T-helper 1 cell (primary cell): ENCODE data around the gene CHAF1B.

Source experiments
- DNase-seq, 5 donors: peaks; one replicate each; pipeline ENCODE4 v3.0.0-alpha.2; 2012 to 2020

Gene CHAF1B

GRCh38 chr21:36428761-36429432, 43.7 kb downstream of the CHAF1B start:
- no peak for DNase-seq

- DNase-seq, result peak in 4 of 5 donors; percentile 12 to 75 (median 18)
These were observed 44.9 kb downstream of the CHAF1B start for GRCh38 chr21:36429947-36430546.

DNA sequence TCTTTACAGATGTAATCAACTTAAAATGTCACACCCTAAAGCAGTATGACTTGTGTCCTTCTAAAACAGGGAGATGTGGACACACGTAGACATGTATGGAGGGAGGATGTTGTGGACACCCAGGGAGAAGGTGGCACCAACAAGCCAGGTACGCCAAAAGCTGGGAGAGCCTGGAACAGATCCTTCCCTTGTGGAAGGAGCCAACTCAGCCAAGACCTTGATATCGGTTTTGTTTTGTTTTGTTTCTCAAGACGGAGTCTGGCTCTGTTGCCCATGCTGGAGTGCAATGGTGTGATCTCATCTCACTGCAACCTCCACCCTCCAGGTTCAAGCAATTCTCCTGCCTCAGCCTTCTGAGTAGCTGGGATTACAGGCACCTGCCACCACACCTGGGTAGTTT, 45.6 kb downstream of the CHAF1B start:
- no peak for DNase-seq

DNA sequence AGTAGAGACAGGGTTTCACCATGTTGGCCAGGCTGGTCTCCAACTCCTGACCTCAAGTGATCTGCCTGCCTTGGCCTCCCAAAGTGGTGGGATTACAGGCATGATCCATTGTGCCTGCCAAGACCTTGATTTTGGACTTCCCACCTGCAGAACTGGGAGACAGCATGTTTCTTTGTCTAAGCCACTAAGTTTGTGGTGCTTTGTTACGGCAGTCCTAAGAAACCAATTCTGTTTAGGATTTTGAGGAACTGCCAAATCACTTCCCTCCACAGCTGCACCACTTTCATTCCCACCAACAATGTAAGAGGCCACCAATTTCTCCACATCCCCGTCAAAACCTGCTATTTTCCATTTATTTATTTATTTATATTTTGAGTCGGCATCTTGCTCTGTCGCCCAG, 46.1 kb downstream of the CHAF1B start:
- no peak for DNase-seq

GRCh38 chr21:36433059-36433709, 48.0 kb downstream of the CHAF1B start:
- no peak for DNase-seq

GRCh38 chr21:36434144-36434543, 49.0 kb downstream of the CHAF1B start:
- no peak for DNase-seq

DNA sequence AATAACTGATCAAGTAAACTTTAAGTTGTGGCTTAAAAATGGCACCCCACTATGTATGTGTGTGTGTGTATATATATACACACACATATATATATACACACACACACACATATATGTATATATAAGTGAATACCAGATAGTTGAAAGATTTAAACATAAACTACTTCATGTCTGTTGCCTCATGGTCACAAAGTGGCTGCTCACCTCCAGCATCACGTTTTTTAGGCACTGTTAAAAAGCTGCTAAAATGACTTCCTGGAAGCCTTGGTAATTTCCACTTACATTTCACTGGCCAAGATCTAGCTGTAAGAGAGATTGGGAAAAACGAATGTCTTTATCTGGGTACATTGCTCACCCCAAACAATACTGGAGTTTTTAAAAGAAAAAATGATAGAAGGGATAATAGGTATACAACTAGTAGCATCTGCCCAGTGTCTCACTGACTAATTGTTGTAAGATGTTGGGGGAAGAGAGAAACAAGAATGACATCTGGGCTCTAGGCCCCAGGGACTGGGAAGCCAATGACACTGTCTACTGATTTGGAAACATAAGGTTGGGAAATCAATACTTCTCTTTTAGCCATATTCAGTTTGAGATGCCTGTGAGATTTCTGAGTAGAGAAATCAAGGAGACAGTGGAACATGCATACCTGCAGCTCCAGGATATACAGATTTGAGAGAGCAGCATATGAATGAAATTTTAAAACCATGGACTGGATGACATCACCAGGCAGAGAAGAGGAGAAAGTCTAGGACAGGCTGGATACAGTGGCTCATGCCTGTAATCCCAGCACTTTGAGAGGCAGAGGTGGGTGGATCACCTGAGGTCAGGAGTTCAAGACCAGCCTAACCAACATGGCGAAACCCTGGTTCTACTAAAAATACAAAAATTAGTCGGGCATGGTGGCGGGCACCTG, 51.9 kb downstream of the CHAF1B start:
- DNase-seq, result no peak

GRCh38 chr21:36437745-36438128, 52.5 kb downstream of the CHAF1B start:
- DNase-seq, result no peak

DNA sequence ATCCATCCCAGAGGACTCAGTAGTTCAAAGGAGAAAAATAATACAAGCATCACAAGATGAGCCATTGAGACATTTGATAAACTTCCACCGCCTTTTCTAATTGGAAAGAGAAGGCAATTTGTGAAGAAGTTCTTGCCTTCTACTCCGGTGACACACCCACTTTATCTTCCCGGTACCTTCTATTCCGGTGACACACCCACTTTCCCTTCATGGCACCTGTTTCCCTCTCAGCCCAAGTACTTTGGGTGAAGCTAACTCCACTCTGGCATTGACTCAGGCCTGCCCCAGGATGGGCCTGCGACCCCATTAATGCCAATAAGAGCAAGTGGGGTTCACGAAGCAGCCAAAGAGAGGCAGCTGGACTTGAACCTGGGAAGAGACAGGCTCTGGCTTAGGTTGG, 56.5 kb downstream of the CHAF1B start:
- DNase-seq, result no peak

GRCh38 chr21:36446301-36446700, 61.1 kb downstream of the CHAF1B start:
- no peak for DNase-seq

- no peak for DNase-seq
These were observed 65.3 kb downstream of the CHAF1B start for GRCh38 chr21:36450511-36450910.

- no peak for DNase-seq
These were observed 66.3 kb downstream of the CHAF1B start for GRCh38 chr21:36451506-36451905.

DNA sequence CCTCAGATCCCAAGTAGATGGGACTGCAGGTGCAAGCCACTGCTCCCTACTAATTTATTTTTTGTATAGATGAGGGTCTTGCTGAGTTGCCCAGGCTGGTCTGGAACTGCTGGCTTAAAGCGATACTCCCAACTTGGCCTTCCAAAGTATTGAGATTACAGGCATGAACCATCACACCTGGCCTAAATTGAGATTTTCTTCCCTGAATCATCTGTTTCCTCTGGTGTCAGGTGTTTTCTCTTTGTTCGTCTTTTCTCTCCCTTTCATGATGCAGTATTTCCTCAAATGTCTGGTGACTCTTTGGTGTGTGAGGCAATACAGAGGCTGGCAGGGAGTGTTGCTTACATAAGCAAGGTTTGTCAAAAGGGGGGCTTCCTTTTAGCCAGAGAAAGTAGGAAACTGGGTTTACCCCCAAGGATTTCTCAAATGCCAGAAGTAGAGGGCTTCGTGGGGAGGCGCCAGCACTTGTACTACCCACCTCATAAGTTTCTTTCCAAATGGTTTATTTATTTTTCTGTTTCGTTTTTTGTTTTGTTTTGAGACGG, 67.2 kb downstream of the CHAF1B start:
- DNase-seq, result no peak

- no peak for DNase-seq
These were observed 68.9 kb downstream of the CHAF1B start for GRCh38 chr21:36454093-36454531.

- DNase-seq, result no peak
These were observed 69.5 kb downstream of the CHAF1B start for GRCh38 chr21:36454706-36455105.

DNA sequence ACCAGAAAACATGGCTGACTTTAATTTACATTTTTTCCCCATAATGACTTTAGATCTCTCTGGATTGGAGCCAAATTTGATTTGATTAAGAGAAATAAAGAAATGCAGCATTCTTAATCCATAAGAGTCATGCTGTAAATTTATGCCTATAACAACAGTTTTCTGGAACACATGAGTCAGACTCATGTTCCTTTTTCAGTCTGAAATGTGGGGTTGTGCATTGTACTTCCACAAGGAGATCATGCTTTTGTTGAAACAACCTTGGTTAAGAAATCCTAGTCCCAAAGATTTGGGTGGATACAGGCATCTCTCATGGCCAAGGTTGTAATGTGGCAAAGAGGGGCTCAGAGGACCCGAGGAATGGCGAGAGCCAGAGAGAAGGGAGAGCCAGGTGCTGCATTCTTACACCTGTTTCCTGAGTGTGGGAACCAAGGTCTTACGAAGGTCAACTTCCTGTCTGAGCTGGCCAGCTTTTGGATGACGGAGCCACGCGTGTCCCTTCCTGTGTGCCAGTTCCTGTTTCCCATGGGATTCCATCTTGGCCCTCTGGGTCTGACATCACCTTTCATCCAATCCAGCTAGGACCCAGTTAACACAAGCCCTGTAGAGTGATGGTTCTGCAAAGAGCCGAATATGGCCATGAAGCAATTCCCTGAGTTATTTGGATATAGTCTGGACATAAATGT, 71.7 kb downstream of the CHAF1B start:
- no peak for DNase-seq

- DNase-seq, result no peak
These were observed 73.9 kb downstream of the CHAF1B start for GRCh38 chr21:36459098-36459497.

GRCh38 chr21:36460866-36461265, 75.7 kb downstream of the CHAF1B start:
- no peak for DNase-seq

DNA sequence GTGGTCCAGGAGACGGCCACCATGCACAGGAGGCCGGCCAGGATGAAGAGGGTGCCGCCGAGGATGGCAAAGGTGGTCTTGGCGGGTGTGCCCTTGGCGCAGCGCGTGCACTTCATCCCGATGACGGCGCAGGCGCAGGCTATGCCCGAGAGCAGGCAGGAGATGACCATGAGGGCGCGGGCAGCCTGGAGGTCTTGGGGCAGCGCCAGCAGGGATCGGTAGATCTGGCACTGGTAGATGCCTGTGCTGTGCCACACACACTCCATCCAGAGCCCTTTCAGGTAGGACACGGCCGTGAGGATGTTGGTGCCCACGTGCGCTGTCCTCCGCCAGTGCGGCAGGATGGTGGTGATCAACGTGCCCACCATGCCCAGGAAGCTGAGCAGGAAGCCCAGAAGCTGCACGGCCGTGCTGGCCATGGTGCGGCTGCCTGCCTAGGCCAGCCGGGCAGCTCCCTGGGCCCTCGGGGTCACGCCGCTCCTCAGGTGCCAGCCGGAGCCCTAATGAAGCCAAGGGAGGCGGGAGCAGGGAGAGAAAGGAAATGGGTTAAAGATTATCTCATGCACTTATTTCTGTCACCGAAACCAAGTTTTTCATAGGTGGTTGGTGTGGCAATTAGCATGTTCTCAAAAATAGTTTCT, 76.2 kb downstream of the CHAF1B start:
- no peak for DNase-seq

DNA sequence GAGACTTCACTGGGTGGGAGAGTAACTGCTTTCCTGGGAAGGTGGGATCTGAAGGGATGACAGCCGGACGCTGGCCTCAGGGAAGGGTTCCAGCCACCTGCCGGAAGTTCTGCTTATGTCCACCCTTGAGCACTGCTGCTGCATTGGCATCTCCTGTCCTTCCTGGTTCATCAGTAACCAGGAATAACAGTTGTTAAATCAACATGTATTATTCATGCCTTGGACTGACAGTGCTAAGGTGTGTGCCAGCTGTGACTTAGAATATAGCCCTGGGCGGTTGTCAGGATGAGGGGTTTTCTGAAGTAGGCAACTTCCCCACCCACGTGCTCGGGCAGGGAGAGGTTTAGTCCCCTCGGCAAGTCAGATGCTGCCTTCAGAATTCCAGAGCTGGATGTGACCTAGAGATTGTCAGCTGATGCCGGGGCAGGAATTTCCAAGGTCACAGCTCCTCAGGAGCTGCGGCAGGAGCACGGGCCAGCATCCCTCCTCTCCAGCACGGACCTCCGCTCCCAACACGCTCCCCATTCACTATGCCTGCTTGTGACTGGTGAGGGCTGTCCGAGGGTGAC, 76.8 kb downstream of the CHAF1B start:
- no peak for DNase-seq

DNA sequence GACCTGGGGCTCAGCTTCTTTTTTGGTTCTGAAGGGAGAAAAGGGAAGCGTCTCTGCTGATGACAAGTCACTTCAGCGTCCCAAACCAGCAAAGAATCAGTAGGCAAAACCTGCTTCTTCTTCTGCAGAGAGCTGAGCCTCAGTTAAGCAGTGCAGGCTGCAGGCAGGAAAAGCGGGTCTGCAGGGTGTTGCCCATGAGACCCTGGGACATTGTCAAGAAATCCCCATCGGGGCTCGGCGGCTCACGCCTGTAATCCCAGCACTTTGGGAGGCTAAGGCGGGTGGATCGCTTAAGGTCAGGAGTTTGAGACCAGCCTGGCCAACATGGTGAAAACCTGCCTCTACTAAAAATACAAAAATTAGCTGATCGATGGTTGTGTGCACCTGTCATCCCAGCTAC, 78.0 kb downstream of the CHAF1B start:
- no peak for DNase-seq
